GM18873 (cell line): ENCODE results near the gene SMIM10L1.

ENCODE experiments used
- ATAC-seq: cut with Tn5 transposase; IDR thresholded peaks from one replicate; pipeline ENCODE4 v1.9.1; 2021; ENCODE audit warnings: mild to moderate bottlenecking, moderate library complexity, moderate number of reproducible peaks; ENCODE audit not compliant: unreplicated experiment, low FRiP score

Gene SMIM10L1

GRCh38 chr12:11171145-11171968, at the start of gene SMIM10L1:
Gene SMIM10L1 (plus strand): TSS chr12:11171194. CDS start chr12:11171357, 163 bp downstream.
- ATAC-seq, result peak; percentile 96

- no peak for ATAC-seq
These were observed 40.6 kb upstream of the SMIM10L1 start for GRCh38 chr12:11130382-11130781.

- no peak for ATAC-seq
These were observed 40.0 kb upstream of the SMIM10L1 start for GRCh38 chr12:11130999-11131398.

GRCh38 chr12:11133162-11133561, 37.8 kb upstream of the SMIM10L1 start:
- ATAC-seq, result no peak

- no peak for ATAC-seq
These were observed 37.2 kb upstream of the SMIM10L1 start for GRCh38 chr12:11133816-11134215.

GRCh38 chr12:11134305-11134704, 36.7 kb upstream of the SMIM10L1 start, which contains the start of gene TAS2R30:
Gene TAS2R30 (minus strand): TSS chr12:11134644. CDS start chr12:11134244, 400 bp downstream.
- no peak for ATAC-seq

- ATAC-seq, result no peak
These were observed 34.9 kb upstream of the SMIM10L1 start for GRCh38 chr12:11136075-11136474.

GRCh38 chr12:11143352-11143751, 27.6 kb upstream of the SMIM10L1 start:
- ATAC-seq, result no peak

GRCh38 chr12:11144297-11144696, 26.7 kb upstream of the SMIM10L1 start:
- no peak for ATAC-seq

GRCh38 chr12:11147420-11147819, 23.6 kb upstream of the SMIM10L1 start:
- ATAC-seq, result no peak

GRCh38 chr12:11150832-11151231, 20.2 kb upstream of the SMIM10L1 start:
- no peak for ATAC-seq

GRCh38 chr12:11152725-11153124, 18.3 kb upstream of the SMIM10L1 start:
- ATAC-seq, result no peak

- no peak for ATAC-seq
These were observed 16.5 kb upstream of the SMIM10L1 start for GRCh38 chr12:11154400-11154925.

- no peak for ATAC-seq
These were observed 12.0 kb upstream of the SMIM10L1 start for GRCh38 chr12:11158885-11159444.

GRCh38 chr12:11162502-11162901, 8.5 kb upstream of the SMIM10L1 start:
- no peak for ATAC-seq

- ATAC-seq, result no peak
These were observed 6.6 kb upstream of the SMIM10L1 start for GRCh38 chr12:11164384-11164783.

GRCh38 chr12:11166300-11166699, 4.7 kb upstream of the SMIM10L1 start:
- no peak for ATAC-seq

- ATAC-seq, result no peak
These were observed 217 bp upstream of the SMIM10L1 start for GRCh38 chr12:11170810-11171144.

- ATAC-seq, result no peak
These were observed 1.1 kb downstream of the SMIM10L1 start for GRCh38 chr12:11171969-11172675.

- no peak for ATAC-seq
These were observed 3.0 kb downstream of the SMIM10L1 start for GRCh38 chr12:11174022-11174421.

GRCh38 chr12:11178250-11178649, 7.3 kb downstream of the SMIM10L1 start:
- ATAC-seq, result no peak
